GM19025 (cell line): ENCODE data around the gene ABL2.
"Not testable (repeated sequence)": the region's sequence is repeated elsewhere in the genome, so short reads cannot be mapped to it uniquely, and the experiment has no call there.

ENCODE experiments used
- ATAC-seq: cut with Tn5 transposase; IDR thresholded peaks from one replicate; pipeline ENCODE4 v1.9.1; 2021; ENCODE audit warnings: mild to moderate bottlenecking, low read depth, moderate library complexity; ENCODE audit not compliant: unreplicated experiment

The ABL2 gene

GRCh38 chr1:179141592-179142251 lies 87.8 kb downstream of the ABL2 start:
- ATAC-seq = no peak

GRCh38 chr1:179138755-179139154 lies 90.7 kb downstream of the ABL2 start:
- not testable (repeated sequence) for ATAC-seq

GRCh38 chr1:179137617-179138255 lies 91.7 kb downstream of the ABL2 start:
- no peak for ATAC-seq

- ATAC-seq = not testable (repeated sequence)
Observed at GRCh38 chr1:179135707-179136106, 93.8 kb downstream of the ABL2 start.

GRCh38 chr1:179135168-179135567 lies 94.3 kb downstream of the ABL2 start:
- not testable (repeated sequence) for ATAC-seq

GRCh38 chr1:179129702-179130473 lies 99.6 kb downstream of the ABL2 start:
- ATAC-seq = peak; percentile 97

- no peak for ATAC-seq
Observed at GRCh38 chr1:179128520-179128919, 101.0 kb downstream of the ABL2 start.

- no peak for ATAC-seq
Observed at GRCh38 chr1:179127163-179127895, 102.1 kb downstream of the ABL2 start.

GRCh38 chr1:179126338-179127060 lies 103.0 kb downstream of the ABL2 start:
- ATAC-seq = no peak

- ATAC-seq = no peak
Observed at GRCh38 chr1:179124873-179125272, 104.6 kb downstream of the ABL2 start.

GRCh38 chr1:179121159-179121938 lies 108.1 kb downstream of the ABL2 start:
- no peak for ATAC-seq

- ATAC-seq = no peak
Observed at GRCh38 chr1:179120736-179121135, 108.7 kb downstream of the ABL2 start.

GRCh38 chr1:179119513-179119912 lies 110.0 kb downstream of the ABL2 start:
- ATAC-seq = no peak

GRCh38 chr1:179115181-179115580 lies 114.3 kb downstream of the ABL2 start:
- ATAC-seq = no peak

- ATAC-seq = no peak
Observed at GRCh38 chr1:179108644-179109043, 120.8 kb downstream of the ABL2 start.

- ATAC-seq = no peak
Observed at GRCh38 chr1:179107706-179108629, 121.5 kb downstream of the ABL2 start.

GRCh38 chr1:179105393-179105792 lies 124.1 kb downstream of the ABL2 start:
- no peak for ATAC-seq

- no peak for ATAC-seq
Observed at GRCh38 chr1:179104611-179105250, 124.7 kb downstream of the ABL2 start.
